Common myeloid progenitor, CD34-positive (primary cell): Measurements from ENCODE around the gene EPS8.
A peak's percentile ranks its signal among the peaks of the same experiment; 100 is the strongest.

Source experiments
- CTCF ChIA-PET: fragments of 350-600 bp; sonication (Branson Sonifier 250); formaldehyde crosslinking; loops from one replicate; lab custom pipeline; 2021; ENCODE audit warnings: antibody characterized with exemption; lab: Charles Lee
- POLR2A ChIA-PET: fragments of 350-600 bp; sonication (Branson Sonifier 250); formaldehyde crosslinking; loops from one replicate; lab custom pipeline; 2021; ENCODE audit warnings: antibody characterized with exemption; lab: Charles Lee
- DNase-seq, 3 donors: peaks; one replicate each; pipeline versions ENCODE4 v3.0.0 to v3.0.0-alpha.2; 2013
- H3K27ac ChIP-seq, 2 experiments: 1 replicate in 1 of 2; 2 replicates in 1 of 2; pipeline ENCODE4 v1.7.0; 2013; ENCODE audit warnings: inconsistent platforms in 2 of 2, low read length in 2 of 2, mild to moderate bottlenecking in 2 of 2, low read depth in 1 of 2, moderate library complexity in 1 of 2; ENCODE audit not compliant: severe bottlenecking in 2 of 2, insufficient read depth in 1 of 2, poor library complexity in 1 of 2
- H3K27me3 ChIP-seq, 5 experiments: replicated peaks in 2 of 5; 1 replicate in 3 of 5; 2 replicates in 2 of 5; pipeline versions ENCODE4 v1.6.1 to v1.7.0; 2013; ENCODE audit warnings: low read length in 4 of 5, mild to moderate bottlenecking in 2 of 5, moderate library complexity in 2 of 5, inconsistent platforms in 1 of 5; ENCODE audit not compliant: insufficient read depth in 5 of 5, control insufficient read depth in 4 of 5
- H3K36me3 ChIP-seq, 4 experiments: 1 replicate in 2 of 4; 2 replicates in 2 of 4; pipeline versions ENCODE4 v1.6.1 to v1.7.0; 2013; ENCODE audit warnings: low read length in 3 of 4, control low read depth in 1 of 4, mild to moderate bottlenecking in 1 of 4; ENCODE audit not compliant: control insufficient read depth in 4 of 4, insufficient read depth in 4 of 4
- H3K4me1 ChIP-seq, 4 experiments: 1 replicate in 3 of 4; 2 replicates in 1 of 4; pipeline versions ENCODE4 v1.6.1 to v1.7.1; 2013; ENCODE audit warnings: low read length in 3 of 4, mild to moderate bottlenecking in 3 of 4, control low read depth in 1 of 4, inconsistent platforms in 1 of 4, moderate library complexity in 1 of 4; ENCODE audit not compliant: control insufficient read depth in 4 of 4, insufficient read depth in 4 of 4; ENCODE audit errors: control extremely low read depth in 1 of 4
- H3K4me3 ChIP-seq, 7 experiments: 1 replicate in 4 of 7; 2 replicates in 3 of 7; pipeline versions ENCODE4 v1.5.1 to v1.7.0; 2013; ENCODE audit warnings: mild to moderate bottlenecking in 7 of 7, low read length in 6 of 7, moderate library complexity in 6 of 7, inconsistent platforms in 2 of 7, low read depth in 2 of 7, control low read depth in 1 of 7; ENCODE audit not compliant: insufficient read depth in 4 of 7, control insufficient read depth in 1 of 7; ENCODE audit errors: extremely low read depth in 1 of 7
- H3K9me3 ChIP-seq, 5 experiments: 1 replicate in 4 of 5; 2 replicates in 1 of 5; pipeline versions ENCODE4 v1.6.1 to v1.7.1; 2013; ENCODE audit warnings: low read length in 4 of 5, mild to moderate bottlenecking in 2 of 5, inconsistent platforms in 1 of 5, low read depth in 1 of 5, moderate library complexity in 1 of 5; ENCODE audit not compliant: control insufficient read depth in 4 of 5, insufficient read depth in 2 of 5; ENCODE audit errors: control extremely low read depth in 1 of 5
- WGBS: methylation state at CpG from one replicate; pipeline ENCODE4 v1.1.5; 2013; ENCODE audit not compliant: insufficient coverage; 5-methylcytosine and 5-hydroxymethylcytosine counted together

The EPS8 gene

DNA sequence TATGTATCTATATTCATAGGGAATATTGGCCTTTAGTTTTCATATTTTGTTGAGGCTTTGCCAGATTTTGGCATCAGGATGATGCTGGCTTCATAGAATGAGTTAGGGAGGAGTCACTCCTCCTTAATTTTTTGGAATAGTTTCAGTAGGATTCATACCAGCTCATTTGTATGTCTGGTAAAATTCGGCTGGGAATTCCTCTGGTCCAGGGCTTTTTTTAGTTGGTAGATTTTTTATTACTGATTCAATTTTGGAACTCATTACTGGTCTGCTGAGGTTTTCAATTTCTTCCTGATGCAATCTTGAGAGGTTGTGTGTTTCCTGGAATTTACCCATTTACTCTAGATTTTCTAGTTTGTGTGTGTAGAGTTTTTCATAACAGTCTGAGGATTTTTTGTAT is 175.2 kb downstream of the EPS8 start:
- no peaks in the 10 kb centered on the region for H3K4me1 ChIP-seq
- peaks cover 0 to 5% (median 2%) of the 10 kb centered on the region in 5 experiments for H3K9me3 ChIP-seq
- POLR2A ChIA-PET = no interaction called here
- WGBS = 100% methylated on average over 1 of the region's 1 CpG
- no peak overlapping the region for H3K4me3 ChIP-seq
- no peak overlapping the region for H3K27ac ChIP-seq
- no peak for DNase-seq
- CTCF ChIA-PET = no interaction called here
- no peaks in the 10 kb centered on the region for H3K27me3 ChIP-seq
- no peaks in the 10 kb centered on the region for H3K36me3 ChIP-seq

DNA sequence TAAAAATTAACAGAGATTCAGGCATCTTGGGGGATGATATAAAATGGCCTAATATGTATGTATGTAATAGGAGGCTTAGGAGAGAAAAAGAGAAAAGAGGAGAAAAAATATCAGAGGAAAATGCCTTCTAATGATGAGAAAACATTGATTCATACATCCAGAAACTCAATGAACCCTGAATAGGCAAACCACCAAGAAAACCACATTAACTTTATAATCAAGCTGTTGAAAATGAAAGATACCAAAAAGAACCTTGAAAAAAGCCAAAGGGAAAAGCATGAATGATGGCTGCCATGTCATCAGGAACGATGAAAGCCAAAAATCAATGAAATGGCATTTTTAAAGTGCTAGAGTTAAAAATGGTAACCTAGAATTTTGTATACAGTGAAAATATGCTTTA is 180.2 kb downstream of the EPS8 start:
- no peaks in the 10 kb centered on the region for H3K27me3 ChIP-seq
- peaks cover 0 to 1% (median 0%) of the 10 kb centered on the region in 5 experiments for H3K9me3 ChIP-seq
- DNase-seq = no peak
- ChIA-PET POLR2A (no interaction called here), CTCF (interaction anchor here (0.6 kb wide), 1 partner anchor 250 kb away, joined by 3 read pairs; no protein-coding TSS in a partner anchor)
- H3K4me1 ChIP-seq = peaks cover 0 to 3% (median 0%) of the 10 kb centered on the region in 4 experiments
- H3K27ac ChIP-seq = no peak overlapping the region
- H3K36me3 ChIP-seq = no peaks in the 10 kb centered on the region
- 77% methylated on average over 1 of the region's 1 CpG for WGBS
- no peak overlapping the region for H3K4me3 ChIP-seq

DNA sequence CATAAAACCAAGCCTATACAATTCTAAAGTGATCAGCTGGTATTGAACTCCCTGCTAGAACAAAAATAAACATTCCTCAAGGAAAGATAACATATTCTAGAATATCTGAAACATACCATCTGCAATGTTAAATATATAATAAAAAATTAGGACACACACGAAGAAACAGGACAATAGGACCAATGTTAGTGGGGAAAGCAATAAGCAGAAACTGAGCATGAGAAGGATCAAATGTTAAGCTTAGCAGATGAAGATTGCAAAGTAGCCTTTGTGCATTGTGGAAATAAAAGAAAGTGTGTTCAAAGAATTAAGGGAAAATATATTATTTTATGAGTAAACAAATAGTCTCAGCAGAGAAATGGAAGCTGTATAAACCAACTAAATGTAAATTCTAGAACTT is 180.8 kb downstream of the EPS8 start:
- WGBS = 100% methylated on average over 1 of the region's 1 CpG
- no peaks in the 10 kb centered on the region for H3K36me3 ChIP-seq
- CTCF ChIA-PET = no interaction called here
- no peak overlapping the region for H3K4me3 ChIP-seq
- peaks cover 0 to 3% (median 0%) of the 10 kb centered on the region in 4 experiments for H3K4me1 ChIP-seq
- POLR2A ChIA-PET = no interaction called here
- H3K27ac ChIP-seq = no peak overlapping the region
- DNase-seq = no peak
- no peaks in the 10 kb centered on the region for H3K27me3 ChIP-seq
- H3K9me3 ChIP-seq = peaks cover 0 to 1% (median 0%) of the 10 kb centered on the region in 5 experiments

DNA sequence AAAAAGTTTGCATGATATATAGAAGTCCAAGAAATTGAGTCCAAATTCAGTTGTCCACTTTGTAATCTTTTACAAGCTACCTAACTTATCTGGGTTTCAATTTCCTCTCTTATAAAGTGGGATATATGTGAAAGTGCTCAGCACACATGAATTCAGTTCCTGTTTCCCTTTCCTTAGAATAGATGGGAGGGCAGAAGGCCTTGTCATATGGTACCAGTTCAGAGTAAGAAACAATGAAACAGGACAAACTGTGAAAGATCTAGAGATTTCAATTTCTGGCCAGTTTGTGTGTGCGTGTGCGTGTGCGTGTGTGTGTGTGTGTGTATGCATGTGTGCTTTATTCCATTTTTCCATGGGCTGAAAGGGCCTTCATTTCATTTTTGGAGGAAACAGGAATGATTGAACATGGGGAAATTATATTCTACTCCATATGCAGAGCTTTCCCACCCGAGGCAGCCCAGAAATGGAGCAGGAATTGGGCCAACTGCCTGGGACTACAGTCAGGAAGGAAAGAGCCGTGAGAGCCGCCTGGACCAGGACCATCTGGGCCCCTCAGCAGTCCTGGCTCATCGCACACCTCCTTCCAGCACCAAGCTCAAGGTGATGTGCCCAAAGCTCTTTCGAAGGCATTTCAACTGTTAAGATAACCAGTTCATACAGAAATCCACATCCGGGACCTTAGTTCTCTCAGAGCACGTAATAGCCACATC is 183.2 kb downstream of the EPS8 start:
- DNase-seq = peak in 1 of 3 donors; percentile 8
- CTCF ChIA-PET = interaction anchor here (1.4 kb wide), 1 partner anchor 17 kb away, joined by 4 read pairs; no protein-coding TSS in a partner anchor
- POLR2A ChIA-PET = no interaction called here
- Histone ChIP-seq H3K9me3 (no peaks in the 10 kb centered on the region), H3K4me3 (no peak overlapping the region), H3K27ac (no peak overlapping the region), H3K36me3 (no peaks in the 10 kb centered on the region), H3K27me3 (no peaks in the 10 kb centered on the region), H3K4me1 (peaks cover 0 to 3% (median 0%) of the 10 kb centered on the region in 4 experiments)
- 96% methylated on average over 8 of the region's 10 CpGs for WGBS

DNA sequence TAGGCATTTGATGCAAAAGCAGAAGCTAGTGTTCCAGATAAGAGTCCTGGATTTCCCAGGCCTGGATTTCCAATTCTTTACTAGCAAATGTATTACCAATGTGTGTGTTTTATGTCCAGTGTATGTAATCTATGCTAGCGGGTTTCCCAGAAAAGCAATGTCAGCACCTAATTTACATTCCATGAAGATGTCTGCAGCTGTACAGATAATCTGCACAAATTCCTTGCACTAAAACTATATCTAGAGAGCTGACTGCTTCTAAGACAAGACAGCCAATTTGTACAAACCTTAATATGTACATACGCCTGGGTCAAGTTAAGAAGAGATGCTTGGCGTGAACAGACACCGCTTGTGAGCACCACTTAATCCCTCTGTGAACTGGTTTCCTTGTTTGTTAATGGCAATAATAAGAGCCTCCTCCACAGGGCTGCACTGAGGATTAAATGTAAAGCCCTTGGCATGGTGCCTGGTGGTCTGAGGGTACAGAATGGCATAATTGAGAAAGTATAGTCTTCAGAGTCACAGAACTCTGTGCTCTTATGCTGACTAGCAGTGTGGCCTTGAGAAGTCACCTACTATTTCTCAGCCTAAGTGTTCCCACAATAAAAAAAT is 185.6 kb downstream of the EPS8 start:
- Histone ChIP-seq H3K9me3 (no peaks in the 10 kb centered on the region), H3K36me3 (no peaks in the 10 kb centered on the region), H3K4me3 (no peak overlapping the region), H3K27me3 (no peaks in the 10 kb centered on the region), H3K4me1 (peaks cover 0 to 4% (median 1%) of the 10 kb centered on the region in 4 experiments), H3K27ac (no peak overlapping the region)
- WGBS = 100% methylated on average over 2 of the region's 4 CpGs
- DNase-seq = no peak
- POLR2A ChIA-PET = no interaction called here
- CTCF ChIA-PET = no interaction called here

DNA sequence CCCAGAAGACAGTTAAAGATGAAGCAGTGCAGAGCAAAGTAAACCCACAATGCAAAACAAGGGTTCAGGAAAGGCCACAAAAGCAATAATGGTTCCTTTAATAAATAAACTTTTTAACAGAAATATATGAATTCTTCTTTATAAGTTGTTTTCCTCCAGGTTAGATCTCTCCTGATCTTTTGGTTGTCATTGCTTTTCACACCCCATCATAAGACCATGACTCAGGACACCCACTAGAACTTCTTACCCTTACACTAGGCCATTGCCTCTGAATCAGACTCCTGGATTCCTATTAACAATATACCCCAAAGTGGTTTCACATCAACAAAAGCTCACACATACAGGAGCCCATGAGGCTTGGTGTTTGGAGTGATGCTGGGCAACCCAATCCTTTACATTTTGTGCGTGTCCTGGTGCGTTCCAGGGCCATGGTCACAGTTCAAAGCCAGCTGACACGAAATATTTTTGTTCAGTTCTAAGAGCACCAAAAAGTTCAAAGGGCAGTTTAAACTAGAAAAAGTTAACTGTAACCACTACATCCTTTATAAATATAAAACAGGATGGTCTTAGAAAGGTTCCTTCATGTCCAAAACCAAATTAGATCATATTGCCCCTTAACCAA is 187.0 kb downstream of the EPS8 start:
- DNase-seq = no peak
- H3K4me1 ChIP-seq = peaks cover 0 to 4% (median 1%) of the 10 kb centered on the region in 4 experiments
- POLR2A ChIA-PET = no interaction called here
- WGBS = no CpG with 5 or more reads among the region's 3 CpGs
- H3K27me3 ChIP-seq = no peaks in the 10 kb centered on the region
- no peak overlapping the region for H3K4me3 ChIP-seq
- H3K36me3 ChIP-seq = no peaks in the 10 kb centered on the region
- CTCF ChIA-PET = no interaction called here
- H3K9me3 ChIP-seq = no peaks in the 10 kb centered on the region
- no peak overlapping the region for H3K27ac ChIP-seq
